Bronchial epithelial cell (primary cell): ENCODE results near the gene MYBBP1A. TPM values are rescaled to one million over a fixed set of nuclear protein-coding genes. Genes with fewer than 3 reads are reported as not detected.

Experiments used
- DNase-seq: peaks from one replicate; pipeline ENCODE4 v3.0.0-alpha.2; 2010; ENCODE audit warnings: low read depth
- FAIRE-seq: peaks from 2 replicates; lab custom pipeline; 2011; peaks lifted over from hg19 to GRCh38; lab: Jason Lieb, UNC
- H3K27me3 ChIP-seq: 2 replicates; pipeline ENCODE4 v1.5.1; 2011; ENCODE audit warnings: low read length; ENCODE audit not compliant: control insufficient read depth, insufficient read depth
- H3K36me3 ChIP-seq: 2 replicates; pipeline ENCODE4 v1.5.1; 2011; ENCODE audit warnings: low read length; ENCODE audit not compliant: control insufficient read depth, insufficient read depth
- H3K4me3 ChIP-seq: 2 replicates; pipeline ENCODE4 v1.5.1; 2011; ENCODE audit warnings: mild to moderate bottlenecking, low read depth, low read length, control low read depth
- total RNA-seq: library from RNA; depleted of rRNA; stranded (reverse); fragments of >200 nt; gene quantifications from 2 replicates; pipeline ENCODE4 v1.2.1, GENCODE V29; 2014
- TF ChIP-seq, protein P1 (sequence below): IDR thresholded peaks from 2 replicates; pipeline ENCODE4 v1.5.1; 2011; ENCODE audit warnings: mild to moderate bottlenecking, moderate library complexity, low read length, control low read depth, inconsistent platforms; ENCODE audit not compliant: insufficient read depth, severe bottlenecking

The MYBBP1A gene
- total RNA-seq, 1 donor from 2014 or later, result 60.6 TPM

DNA sequence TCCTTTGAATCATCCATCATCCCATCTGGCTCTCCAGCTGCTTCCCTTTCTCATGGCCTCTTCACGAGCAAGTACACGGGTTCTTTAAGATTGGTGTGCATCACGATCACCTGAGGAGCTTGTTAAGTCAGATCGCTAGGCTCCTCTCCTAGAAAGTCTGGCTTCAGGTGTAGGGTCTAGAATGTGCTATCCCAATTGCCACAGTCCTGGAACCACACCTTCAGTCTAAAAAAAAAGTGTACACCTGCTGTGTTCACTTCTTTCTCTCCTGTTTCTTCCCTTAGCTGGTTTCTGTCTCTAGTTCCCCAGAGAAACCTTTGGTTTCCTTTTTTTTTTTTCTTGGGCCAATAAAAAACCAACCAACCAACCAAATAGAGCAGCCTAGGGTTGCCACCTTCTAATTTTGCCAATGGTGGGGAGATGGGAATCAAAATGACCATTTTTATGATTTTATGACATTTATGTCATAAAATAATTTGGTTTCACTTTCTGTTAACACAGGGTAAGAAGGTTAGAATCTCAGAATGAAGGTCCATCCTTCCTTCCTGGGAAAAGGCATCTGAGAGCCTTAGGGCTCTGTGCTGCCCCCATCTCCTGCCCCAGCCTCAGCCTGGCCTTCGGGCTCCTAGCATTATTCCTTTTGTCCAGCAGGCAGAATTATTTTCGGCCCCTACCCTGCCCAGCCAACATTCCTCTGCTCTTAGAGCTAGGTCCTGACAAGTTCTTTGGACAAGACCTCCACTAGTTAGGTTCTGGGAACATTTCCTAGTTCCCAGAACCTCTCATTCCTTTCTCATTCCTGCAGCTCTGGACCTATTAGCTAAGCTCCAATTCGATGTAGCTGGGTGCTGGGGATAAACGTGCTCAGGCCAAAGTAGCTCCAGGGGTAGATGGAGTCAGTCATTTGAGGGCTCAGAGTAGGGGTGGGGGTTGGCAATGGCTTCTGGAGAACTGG lies 7.1 kb upstream of the MYBBP1A start:
- Histone ChIP-seq H3K27me3 (no peaks in the 10 kb centered on the region), H3K36me3 (peaks cover 3% of the 10 kb centered on the region), H3K4me3 (no peak overlapping the region)
- TF ChIP-seq, protein P1, sequence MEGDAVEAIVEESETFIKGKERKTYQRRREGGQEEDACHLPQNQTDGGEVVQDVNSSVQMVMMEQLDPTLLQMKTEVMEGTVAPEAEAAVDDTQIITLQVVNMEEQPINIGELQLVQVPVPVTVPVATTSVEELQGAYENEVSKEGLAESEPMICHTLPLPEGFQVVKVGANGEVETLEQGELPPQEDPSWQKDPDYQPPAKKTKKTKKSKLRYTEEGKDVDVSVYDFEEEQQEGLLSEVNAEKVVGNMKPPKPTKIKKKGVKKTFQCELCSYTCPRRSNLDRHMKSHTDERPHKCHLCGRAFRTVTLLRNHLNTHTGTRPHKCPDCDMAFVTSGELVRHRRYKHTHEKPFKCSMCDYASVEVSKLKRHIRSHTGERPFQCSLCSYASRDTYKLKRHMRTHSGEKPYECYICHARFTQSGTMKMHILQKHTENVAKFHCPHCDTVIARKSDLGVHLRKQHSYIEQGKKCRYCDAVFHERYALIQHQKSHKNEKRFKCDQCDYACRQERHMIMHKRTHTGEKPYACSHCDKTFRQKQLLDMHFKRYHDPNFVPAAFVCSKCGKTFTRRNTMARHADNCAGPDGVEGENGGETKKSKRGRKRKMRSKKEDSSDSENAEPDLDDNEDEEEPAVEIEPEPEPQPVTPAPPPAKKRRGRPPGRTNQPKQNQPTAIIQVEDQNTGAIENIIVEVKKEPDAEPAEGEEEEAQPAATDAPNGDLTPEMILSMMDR, result no peak
- FAIRE-seq (peak; percentile 47), DNase-seq (no peak)

DNA sequence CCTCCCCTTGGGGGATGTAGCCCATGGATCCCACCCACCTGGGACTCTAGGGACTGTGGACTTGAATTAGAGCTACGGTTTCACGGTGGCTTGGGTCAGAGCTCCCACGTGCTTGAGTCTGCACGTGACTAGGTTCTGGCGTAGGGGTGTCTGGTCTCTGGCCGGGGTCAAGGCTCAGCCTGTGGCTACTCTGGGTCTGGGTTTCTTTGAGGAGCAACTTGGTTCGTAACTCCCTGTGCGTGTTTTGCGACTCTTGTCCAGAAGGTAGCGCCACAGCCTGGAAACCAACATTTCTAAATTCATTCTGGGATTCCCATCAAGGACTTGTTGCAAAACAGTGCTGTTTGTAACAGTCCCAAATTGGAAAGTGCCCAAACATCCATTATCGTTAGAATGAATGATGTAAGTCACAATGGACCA lies 5.7 kb upstream of the MYBBP1A start:
- TF ChIP-seq, protein P1, result peak; percentile 3
- DNase-seq, result no peak
- Histone ChIP-seq H3K36me3 (peaks cover 3% of the 10 kb centered on the region), H3K27me3 (no peaks in the 10 kb centered on the region), H3K4me3 (no peak overlapping the region)
- peak; percentile 77 for FAIRE-seq

DNA sequence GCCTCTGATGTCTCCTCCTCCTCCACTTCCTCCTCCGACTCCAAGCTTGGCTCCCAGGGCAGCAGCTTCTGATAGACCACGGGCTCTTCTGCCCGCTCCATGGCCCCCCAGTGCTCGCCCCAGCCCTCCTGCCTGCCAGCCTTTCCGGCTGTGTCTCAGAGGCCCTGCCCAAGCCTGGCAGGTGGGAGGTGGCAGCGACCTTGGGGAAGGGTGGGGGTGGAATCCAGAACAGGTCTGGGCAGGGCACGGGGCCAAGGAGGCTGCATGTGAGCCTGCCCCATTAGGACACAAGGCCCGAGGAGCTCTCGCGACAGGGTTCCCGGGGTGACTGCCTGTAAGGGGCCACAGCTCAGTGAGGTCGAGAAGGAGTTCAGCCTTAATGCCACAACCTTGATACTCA lies 5.2 kb upstream of the MYBBP1A start, which contains the start of gene GGT6:
TSS of gene GGT6 (minus strand) at position 157 of the 400 bp plus-strand sequence. CDS start at position 101, 56 bp downstream.
- TF ChIP-seq, protein P1, result no peak
- FAIRE-seq, result peak; percentile 75
- Histone ChIP-seq H3K4me3 (peak within 1 kb of the TSS; percentile 31), H3K27me3 (no peaks in the 10 kb centered on the region), H3K36me3 (peaks cover 3% of the 10 kb centered on the region)
- peak; percentile 45 for DNase-seq

DNA sequence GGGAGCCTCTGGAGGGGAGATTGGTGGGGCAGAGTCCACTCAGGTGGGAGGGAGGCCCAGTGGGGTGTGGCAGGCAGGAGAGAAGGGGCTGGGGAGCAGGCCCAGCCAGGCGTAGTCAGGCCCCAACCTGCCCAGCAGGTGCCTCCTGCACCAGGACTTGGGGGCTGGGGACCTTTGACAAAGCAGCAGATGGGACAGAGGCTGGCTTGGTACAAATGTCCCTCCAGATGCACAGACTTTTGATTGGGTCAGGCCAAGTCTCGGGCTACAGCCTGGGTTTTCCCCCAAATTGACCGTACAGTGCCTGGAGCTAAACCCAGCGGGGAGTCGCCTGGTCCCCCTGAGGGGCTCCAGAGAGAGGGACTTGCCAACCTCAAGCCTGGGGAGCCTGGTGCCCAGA lies 4.8 kb upstream of the MYBBP1A start:
- TF ChIP-seq, protein P1, result no peak
- peaks cover 3% of the 10 kb centered on the region for H3K36me3 ChIP-seq
- FAIRE-seq (no peak), DNase-seq (peak; percentile 34)
- peak overlapping the region; percentile 31 for H3K4me3 ChIP-seq
- no peaks in the 10 kb centered on the region for H3K27me3 ChIP-seq

DNA sequence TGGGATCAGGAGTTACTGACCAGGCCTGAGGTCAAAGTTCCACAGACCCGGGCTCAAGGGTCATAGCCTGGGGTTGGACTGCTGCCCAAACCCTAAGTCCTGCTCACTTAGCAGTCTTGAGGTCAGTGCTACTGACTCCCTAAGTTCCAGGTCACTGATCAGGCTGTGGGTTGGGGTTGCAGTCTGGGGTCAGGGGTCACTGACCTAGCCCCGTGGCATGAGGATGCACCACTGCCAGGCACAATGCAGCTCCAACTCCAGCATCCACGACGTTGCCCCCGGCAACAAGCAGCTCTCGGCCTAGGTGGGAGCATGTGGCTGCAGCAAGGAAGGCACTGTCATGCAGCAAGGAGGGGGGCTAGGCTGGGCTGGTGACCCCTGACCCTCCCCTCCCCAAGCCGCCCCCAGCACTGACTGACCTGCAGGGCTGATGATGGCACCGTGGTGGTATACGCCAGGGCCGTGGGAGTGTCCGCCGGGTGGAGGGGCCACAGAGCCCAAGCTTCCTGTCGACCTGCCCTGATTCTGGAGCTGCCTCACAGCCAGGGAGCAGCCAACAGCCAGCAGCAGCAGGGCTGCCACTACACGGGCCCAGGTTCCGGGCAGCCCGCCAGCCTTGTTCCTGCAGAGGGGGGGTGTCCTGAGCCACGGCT lies 4.1 kb upstream of the MYBBP1A start:
- peak overlapping the region; percentile 31 for H3K4me3 ChIP-seq
- no peak for FAIRE-seq
- TF ChIP-seq, protein P1, result no peak

More for the DNA sequence above, 4.1 kb upstream of the MYBBP1A start:
- no peaks in the 10 kb centered on the region for H3K27me3 ChIP-seq
- peaks cover 3% of the 10 kb centered on the region for H3K36me3 ChIP-seq
- no peak for DNase-seq
